A673 (cell line): ENCODE data around the gene ZNF808.

Experiments used
- CTCF ChIP-seq: fragments of 300-800, 200-600 bp; sonication (generic); conservative IDR thresholded peaks from 2 replicates; pipeline ENCODE4 v1.5.1; 2017; ENCODE audit warnings: low read depth, mild to moderate bottlenecking, antibody characterized with exemption, low read length, moderate library complexity, mixed read lengths
- EZH2 ChIP-seq: fragments of 200-600 bp; sonication (generic); IDR thresholded peaks from 2 replicates; pipeline ENCODE4 v1.6.1; 2017; ENCODE audit warnings: borderline replicate concordance, low read depth, mild to moderate bottlenecking, mixed read lengths, antibody characterized with exemption, low read length; ENCODE audit not compliant: poor library complexity, severe bottlenecking

DNA sequence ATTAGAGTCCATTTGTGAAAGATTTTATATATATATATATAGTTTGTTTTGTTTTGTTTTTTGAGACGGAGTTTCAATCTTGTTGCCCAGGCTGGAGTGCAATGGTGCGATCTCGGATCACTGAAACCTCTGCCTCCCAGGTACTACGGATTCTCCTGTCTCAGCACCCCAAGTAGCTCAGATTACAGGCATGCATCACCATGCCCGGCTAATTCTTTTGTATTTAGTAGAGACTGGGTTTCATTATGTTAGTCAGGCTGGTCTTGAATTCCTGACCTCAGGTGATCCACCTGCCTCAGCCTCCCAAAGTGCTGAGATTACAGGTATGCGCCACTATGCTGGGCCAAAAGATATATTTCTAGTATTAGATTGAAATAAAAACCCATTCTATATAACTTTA, 38.7 kb downstream of the ZNF808 start:
- TF ChIP-seq CTCF: no peak
- no peak for TF ChIP-seq EZH2
